Measurements from ENCODE around the gene SNX4.
"Not testable (repeated sequence)": the region's sequence is repeated elsewhere in the genome, so short reads cannot be mapped to it uniquely, and the experiment has no call there.

SNX4 gene

GRCh38 chr3:125461896-125462295 is 58.1 kb downstream of the SNX4 start:
- no peak for DNase-seq

GRCh38 chr3:125460233-125460632 is 59.8 kb downstream of the SNX4 start:
- DNase-seq, result no peak

DNA sequence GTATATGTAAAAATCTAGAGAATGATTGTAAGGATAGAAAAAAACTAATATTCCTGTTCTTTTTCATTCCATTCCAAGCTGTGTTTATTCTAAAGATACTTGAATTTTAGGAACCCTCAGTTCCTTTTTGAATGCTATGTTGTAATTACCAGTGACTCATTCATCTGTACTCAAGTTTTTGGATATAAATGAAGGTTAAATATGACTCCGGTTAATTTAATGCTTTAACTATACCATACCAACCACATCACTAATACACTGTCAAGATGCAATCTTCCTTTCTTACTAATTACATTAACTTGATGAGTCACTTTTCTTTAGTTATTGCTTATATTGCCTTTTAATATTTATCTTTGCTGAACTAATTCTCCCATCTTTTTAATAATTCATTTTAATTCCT is 76.1 kb downstream of the SNX4 start:
- no peak for DNase-seq

DNA sequence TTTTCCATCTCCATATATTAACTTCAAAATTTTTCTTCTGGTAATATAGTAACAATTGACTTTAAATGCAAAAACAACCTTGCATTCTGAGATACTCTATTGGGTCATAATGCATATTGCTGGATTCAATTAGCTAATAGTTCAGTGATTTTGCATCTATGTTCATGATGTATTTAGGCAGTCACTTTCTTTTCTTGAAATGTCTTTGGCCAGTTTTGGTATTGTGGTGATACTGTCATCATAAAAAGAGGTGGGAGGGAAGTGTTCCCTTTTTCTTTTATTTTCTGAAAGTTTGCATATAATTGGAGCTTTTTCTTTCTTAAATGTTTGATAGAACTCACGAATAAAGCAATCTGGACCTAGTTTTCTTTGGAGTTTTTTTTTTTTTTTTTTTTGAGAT is 77.5 kb downstream of the SNX4 start:
- no peak for DNase-seq

DNA sequence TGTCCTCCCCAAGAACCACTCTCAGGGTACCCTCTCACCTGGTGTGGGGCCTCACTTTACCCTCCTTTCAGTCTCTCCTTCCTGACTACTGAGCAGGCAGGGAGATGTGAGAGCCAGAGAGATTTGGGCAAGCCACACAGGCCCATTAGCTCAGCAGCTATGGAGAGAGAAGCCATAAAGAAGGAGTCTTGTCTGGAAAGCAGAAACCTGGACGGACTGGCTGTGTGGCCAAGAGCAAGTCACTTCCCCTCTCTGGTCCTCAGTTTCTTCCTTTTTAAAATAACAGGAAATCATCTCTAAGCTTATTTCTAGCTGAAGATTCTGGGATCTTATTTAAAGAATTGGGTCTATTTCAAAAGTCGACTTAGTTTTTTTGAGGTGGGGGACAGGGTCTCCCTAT is 79.0 kb downstream of the SNX4 start:
- no peak for DNase-seq

DNA sequence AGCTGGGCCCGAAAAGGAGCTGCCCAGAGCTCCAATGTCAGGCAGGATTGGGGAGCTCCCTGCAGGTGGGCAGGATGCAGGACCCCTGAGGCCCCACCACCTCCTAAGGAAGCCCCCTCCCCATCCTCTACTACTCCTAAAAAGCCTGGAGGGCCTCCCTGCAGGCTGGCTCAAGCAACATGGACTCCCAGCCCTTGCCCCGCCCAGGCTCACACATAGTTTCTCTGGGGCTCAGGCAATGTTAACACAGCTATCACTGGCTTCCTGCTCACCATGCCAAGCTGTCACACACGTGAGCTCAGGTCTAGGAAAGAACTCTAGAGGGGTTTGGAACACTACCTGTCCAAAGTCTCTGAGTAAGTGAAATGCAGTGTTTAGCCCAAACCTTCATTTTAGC is 79.4 kb downstream of the SNX4 start:
- DNase-seq, result no peak

DNA sequence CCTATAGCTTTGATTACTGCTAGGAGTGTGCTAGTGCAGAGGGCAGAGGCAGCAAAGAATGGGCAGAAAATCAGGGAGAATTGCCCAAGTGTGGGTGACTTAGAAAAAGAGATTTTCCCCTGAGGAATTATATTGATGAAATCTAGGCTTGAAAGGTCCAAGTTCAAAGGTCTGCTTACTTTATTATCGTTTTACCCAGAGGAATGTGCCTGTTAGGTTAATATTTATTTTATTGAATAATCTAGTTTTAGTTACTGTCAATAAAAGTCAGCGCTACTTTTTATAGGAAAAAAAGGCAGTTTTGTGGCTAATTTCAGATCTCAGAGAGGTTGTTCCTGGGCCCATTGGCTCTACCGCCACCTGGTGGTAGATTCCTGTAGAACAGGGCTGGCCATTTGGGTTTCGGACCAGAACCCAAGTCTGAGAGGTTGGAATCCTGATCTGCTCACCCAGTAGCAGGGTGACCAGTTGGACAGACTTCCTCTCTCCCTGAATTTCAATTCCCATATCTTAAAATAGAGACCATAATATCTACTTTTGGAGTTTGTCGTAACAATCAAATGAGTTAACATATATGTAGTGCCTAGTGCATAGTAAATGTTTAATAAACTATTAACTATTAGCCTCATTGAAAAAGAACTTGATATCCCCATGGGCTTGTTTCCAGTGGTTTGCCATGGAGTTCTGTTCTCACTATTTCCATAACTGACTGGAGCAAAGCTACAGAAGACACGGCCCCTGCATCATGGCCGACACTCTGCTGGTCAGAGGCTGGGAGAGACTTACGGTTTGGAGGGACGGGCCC is 82.2 kb downstream of the SNX4 start:
- no peak for DNase-seq

DNA sequence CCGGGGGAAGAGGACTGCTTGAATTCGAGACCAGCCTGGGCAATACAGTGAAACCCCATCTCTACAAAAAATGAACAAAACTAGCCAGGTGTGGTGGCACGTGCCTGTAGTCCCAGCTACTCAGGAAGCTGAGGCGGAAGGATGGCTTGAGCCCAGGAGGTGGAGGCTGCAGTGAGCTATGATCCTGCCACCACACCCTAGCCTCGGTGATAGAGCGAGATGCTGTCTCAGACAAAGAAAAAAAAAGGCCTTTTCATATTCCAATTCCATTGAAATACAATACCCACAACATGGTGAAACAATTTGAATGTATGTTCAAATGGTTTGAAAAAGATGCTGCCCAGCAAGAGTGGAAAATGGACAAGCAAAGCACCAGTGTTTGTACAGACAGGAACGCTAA is 83.1 kb downstream of the SNX4 start:
- no peak for DNase-seq

- DNase-seq, result no peak
Measured at GRCh38 chr3:125435231-125435630, 84.8 kb downstream of the SNX4 start.

- DNase-seq, result no peak
Measured at GRCh38 chr3:125434582-125435011, 85.4 kb downstream of the SNX4 start.

- no peak for DNase-seq
Measured at GRCh38 chr3:125433611-125434041, 86.4 kb downstream of the SNX4 start.

GRCh38 chr3:125433091-125433534 is 86.9 kb downstream of the SNX4 start:
- no peak for DNase-seq

DNA sequence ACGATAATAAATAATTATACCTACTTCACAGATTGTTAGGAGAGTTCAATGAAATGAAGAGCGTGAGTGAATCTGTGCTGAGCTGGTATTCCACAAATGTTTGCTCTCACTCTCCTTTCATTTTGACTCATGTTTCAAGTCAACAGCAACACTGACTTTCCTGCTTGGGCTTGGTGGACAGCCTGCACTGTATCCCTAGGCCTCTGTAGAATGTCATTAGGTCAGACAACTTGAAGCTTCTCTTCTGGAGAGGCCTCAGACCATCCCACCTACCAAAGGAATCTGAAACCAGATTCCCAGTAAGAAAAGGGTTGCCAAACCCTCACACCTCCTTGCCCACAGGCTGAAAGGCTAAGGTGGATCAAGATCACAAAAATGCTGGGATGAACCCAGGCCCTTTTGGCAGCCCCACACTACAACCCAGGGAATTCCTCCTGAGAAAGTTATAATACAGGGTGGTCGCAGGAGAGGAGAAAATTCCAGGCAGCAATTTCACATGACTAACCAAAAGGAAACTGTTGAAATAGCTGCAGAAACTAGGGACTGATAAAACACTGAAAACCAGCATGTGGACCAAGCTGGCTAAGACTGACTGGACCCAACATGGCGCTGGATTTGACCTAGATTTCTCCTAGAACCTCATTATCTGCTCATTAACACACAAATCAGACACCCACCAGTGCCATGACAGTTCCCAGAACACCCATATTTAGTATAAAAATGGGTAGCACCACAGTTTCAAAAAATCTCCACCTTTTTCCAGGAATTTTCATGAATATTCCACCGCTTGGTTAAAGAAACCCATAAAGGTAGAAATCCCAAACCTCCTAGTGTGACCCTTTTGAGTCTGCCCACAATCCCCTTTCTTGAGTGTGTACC is 87.9 kb downstream of the SNX4 start:
- no peak for DNase-seq

DNA sequence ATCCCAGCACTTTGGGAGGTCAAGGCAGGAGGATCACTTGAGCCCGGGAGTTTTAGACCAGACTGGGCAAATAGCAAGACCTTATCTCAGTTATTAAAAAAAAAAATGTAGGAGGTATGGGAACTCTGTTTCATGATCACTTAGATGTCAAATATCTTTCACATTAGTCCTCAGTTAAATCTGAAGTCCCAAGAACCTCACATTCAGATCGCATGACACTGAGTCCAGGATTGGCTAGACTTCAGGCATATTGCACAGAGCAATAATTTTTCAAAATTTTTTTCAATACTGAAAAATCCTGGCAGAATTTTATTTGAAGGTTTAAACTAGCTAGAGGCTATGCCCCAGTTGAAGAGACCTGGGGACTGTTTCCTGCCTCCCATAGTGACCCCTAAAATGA is 88.6 kb downstream of the SNX4 start:
- no peak for DNase-seq

DNA sequence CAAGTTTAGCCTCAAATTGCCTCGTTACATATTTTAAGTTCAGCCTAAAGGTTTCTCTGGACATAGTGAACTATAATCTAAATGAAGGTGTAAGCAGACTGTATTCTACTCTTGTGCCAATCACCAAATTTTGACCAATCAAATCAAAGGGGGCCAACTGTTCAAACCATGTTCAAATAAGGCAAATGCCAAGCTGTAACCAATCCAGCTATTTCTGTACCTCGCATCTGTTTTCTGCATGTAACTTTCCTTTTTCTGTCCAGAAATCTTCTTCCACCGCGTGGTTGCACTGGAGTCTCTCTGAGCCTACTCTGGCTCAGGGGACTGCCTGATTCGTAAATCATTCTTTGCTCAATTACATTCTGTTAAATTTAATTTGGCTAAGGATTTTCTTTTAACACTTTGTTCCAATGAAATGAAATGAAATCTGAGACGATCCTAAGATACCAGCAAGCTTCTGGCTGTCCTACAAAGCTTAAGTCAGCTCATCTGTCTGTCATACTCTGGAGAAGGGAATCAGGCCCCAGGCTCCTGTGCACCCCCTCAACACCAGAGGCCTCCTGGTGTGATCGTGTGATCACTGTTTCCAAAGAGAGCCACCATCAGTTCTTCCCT is 91.7 kb downstream of the SNX4 start:
- no peak for DNase-seq

GRCh38 chr3:125418306-125418705 is 101.7 kb downstream of the SNX4 start:
- no peak for DNase-seq

DNA sequence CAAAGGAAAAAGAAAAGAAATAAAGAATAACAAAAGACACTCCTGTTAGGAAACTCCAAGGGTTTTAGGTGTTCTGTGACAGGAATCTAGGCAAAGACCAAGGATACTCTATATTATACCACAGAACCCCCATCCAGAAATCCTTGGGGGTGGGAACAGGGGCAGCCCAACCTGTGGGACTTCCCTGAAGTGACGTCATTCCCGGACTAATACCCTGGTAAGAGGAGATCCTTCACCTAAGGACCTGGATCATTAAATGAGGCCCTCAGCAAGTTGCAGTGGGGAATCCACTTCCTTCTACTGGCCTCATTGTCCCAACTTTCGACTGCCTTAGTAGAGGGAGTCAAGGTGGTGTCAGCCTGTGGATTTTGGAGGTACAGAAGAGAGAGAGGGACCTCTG is 103.8 kb downstream of the SNX4 start:
- no peak for DNase-seq

DNA sequence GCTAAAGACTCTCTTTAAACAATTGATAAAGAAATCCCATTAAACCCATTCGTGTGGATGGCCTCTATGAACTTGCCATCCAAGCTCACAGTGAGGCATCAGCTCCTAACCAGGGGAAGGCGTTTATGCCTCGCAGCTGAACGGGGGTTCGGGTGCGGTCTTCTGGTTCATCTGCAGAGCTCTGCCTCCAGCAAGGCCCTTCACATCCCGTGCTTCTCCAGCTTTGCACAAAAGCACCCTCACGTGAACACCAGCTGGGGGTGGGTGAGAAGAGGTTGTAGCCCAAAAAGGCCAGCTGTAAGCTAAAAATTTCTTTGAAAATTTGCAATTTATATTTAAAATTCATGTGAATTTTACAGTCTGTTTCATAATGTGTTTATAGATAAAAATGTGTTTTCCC is 105.3 kb downstream of the SNX4 start:
- no peak for DNase-seq

GRCh38 chr3:125410922-125411321 is 109.1 kb downstream of the SNX4 start:
- DNase-seq, result no peak

DNA sequence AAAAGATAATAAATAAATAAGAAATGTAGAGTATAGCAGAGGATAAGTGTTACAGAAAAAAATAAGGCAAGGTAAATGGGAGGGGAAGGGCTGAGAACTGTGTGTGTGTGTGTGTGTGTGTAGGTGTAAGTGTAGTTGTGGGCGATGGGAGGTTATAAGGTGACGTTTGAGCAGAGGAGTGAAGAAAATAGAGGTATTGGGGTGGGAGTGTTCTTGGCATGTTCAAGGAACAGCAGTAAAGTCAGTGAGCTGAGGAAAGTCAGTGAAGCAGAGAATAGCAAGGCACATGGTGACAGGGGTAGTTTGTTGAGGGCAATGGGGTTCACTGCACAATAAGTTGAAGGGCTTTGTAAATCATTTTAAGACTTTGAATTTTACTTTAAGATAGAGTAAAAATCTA is 113.9 kb downstream of the SNX4 start:
- no peak for DNase-seq

DNA sequence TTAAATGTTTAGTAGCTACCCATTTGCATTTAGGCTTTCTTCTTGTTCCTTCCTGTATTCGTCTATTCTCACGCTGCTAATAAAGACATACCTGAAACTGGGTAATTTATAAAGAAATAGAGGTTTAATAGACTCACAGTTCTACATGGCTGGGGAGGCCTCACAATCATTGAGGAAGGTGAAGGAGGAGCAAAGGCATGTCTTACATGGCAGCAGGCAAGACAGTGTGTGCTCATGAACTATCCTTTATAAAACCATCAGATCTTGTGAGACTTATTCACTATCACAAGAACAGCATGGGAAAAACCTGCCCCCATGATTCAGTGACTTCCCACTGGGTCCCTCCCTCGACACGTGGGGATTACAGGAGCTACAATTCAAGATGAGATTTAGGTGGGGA is 114.5 kb downstream of the SNX4 start:
- DNase-seq, result not testable (repeated sequence)

GRCh38 chr3:125403789-125404188 is 116.2 kb downstream of the SNX4 start:
- no peak for DNase-seq

- DNase-seq, result no peak
Measured at GRCh38 chr3:125402639-125403038, 117.4 kb downstream of the SNX4 start.

DNA sequence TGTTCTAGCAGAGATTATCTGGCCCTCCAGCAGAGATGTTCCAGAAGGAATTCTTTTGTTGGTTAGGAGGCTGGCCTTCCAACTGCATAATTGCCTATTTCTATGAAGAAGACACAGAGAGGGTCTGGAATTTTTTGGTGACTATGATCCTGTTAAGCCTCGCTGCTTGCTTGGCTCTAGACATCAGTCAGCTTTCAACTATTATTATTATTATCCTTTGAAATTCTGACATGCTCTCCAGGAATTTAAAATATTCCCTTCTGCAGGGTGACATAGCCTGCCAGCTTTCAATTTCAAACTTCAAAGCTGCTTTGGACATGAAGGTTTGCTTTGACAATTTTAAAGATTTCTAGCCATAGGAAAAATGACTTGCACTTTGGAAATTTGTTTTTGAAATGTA is 118.6 kb downstream of the SNX4 start:
- no peak for DNase-seq
